Measurements from ENCODE around the gene KIAA0513. TPM values are rescaled to one million over a fixed set of nuclear protein-coding genes. Genes with fewer than 3 reads are reported as not detected.
"Not testable (repeated sequence)": the region's sequence is repeated elsewhere in the genome, so short reads cannot be mapped to it uniquely, and the experiment has no call there.

Gene KIAA0513
- total RNA-seq, 1 experiment from 2014 or later: 12.4 TPM

GRCh38 chr16:85114909-85115567 is 87.4 kb downstream of the KIAA0513 start:
- intact Hi-C loops (cut with micrococcal nuclease; ENCODE audit: unreplicated experiment): loop anchor here (10.0 kb wide), 1 partner anchor 120 kb away; no protein-coding TSS in a partner anchor
- Mint-ChIP-seq H3K27me3 (ENCODE audit: unreplicated experiment) (peaks cover 51% of the 10 kb centered on the region), H3K4me3 (ENCODE audit: low read depth, unreplicated experiment) (peak overlapping the region; percentile 43), H3K27ac (ENCODE audit: unreplicated experiment) (peak overlapping the region; percentile 33), H3K4me1 (ENCODE audit: low read depth, unreplicated experiment) (peaks cover 10% of the 10 kb centered on the region), H3K9me3 (ENCODE audit: low read depth, unreplicated experiment) (no peaks in the 10 kb centered on the region), H3K36me3 (ENCODE audit: insufficient read depth, unreplicated experiment) (peaks cover 5% of the 10 kb centered on the region)
- CTCF ChIA-PET: interaction anchor here (0.7 to 1.3 kb wide), 10 partner anchors 29 to 501 kb away, joined by 3 to 7 read pairs (median 3); no protein-coding TSS in a partner anchor
- peak; percentile 96 for DNase-seq
- peak; percentile 87 for TF ChIP-seq CTCF (IDR thresholded peaks at IDR 0.05; ENCODE audit: unreplicated experiment)
- no TSS peak for BruUV-seq (replicated peaks)

DNA sequence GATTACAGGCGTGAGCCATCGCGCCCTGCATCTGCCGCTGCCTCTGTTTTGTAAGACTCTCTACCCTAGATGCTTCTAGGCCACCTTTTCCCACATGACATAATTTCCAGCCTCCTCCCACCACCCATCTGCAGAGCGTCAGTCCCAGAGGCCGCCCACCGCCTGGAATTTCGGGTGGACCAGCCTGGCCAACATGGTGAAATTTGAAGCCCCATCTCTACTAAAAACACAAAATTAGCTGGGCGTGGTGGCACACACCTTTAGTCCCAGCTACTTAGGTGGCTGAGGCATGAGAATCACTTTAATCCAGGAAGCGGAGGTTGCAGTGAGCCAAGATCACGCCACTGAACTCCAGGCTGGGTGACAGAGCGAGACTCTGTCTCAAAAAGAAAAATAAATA is 89.8 kb downstream of the KIAA0513 start:
- CTCF ChIA-PET: no interaction called here
- no TSS peak for BruUV-seq (replicated peaks)
- no peaks in the 10 kb centered on the region for H3K36me3 Mint-ChIP-seq (ENCODE audit: insufficient read depth, unreplicated experiment)
- DNase-seq: no peak
- H3K27ac Mint-ChIP-seq (ENCODE audit: unreplicated experiment): no peak overlapping the region
- H3K4me3 Mint-ChIP-seq (ENCODE audit: low read depth, unreplicated experiment): no peak overlapping the region
- TF ChIP-seq CTCF (IDR thresholded peaks at IDR 0.05; ENCODE audit: unreplicated experiment): no peak
- peaks cover 30% of the 10 kb centered on the region for H3K27me3 Mint-ChIP-seq (ENCODE audit: unreplicated experiment)
- intact Hi-C loops (cut with micrococcal nuclease; ENCODE audit: unreplicated experiment): loop anchor here (10.0 kb wide), 1 partner anchor 117 kb away; no protein-coding TSS in a partner anchor
- H3K4me1 Mint-ChIP-seq (ENCODE audit: low read depth, unreplicated experiment): peaks cover 10% of the 10 kb centered on the region
- H3K9me3 Mint-ChIP-seq (ENCODE audit: low read depth, unreplicated experiment): no peaks in the 10 kb centered on the region

DNA sequence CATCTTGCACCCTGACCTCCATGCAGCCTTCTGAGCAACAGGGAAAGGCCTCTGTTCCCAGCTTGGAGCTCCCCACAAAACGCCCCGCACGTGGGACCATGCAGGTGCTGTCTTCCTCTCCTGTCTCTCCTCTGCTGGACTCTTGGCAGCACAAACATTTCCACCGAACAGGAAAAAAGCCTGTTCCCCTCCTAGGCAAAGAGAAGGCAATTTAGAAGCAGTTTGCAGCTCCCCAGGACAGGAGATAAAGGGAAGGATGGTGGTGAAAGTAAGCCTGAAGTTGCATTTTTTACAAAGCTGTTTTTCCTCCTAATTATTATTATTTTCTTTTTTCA is 92.4 kb downstream of the KIAA0513 start:
- CTCF ChIA-PET: no interaction called here
- no peak for TF ChIP-seq CTCF (IDR thresholded peaks at IDR 0.05; ENCODE audit: unreplicated experiment)
- BruUV-seq (replicated peaks): no TSS peak
- no peaks in the 10 kb centered on the region for H3K9me3 Mint-ChIP-seq (ENCODE audit: low read depth, unreplicated experiment)
- peaks cover 11% of the 10 kb centered on the region for H3K27me3 Mint-ChIP-seq (ENCODE audit: unreplicated experiment)
- H3K36me3 Mint-ChIP-seq (ENCODE audit: insufficient read depth, unreplicated experiment): no peaks in the 10 kb centered on the region
- no peak overlapping the region for H3K27ac Mint-ChIP-seq (ENCODE audit: unreplicated experiment)
- intact Hi-C loops (cut with micrococcal nuclease; ENCODE audit: unreplicated experiment): no loop called here
- H3K4me1 Mint-ChIP-seq (ENCODE audit: low read depth, unreplicated experiment): peaks cover 4% of the 10 kb centered on the region
- no peak overlapping the region for H3K4me3 Mint-ChIP-seq (ENCODE audit: low read depth, unreplicated experiment)
- DNase-seq: no peak

GRCh38 chr16:85123441-85123840 is 95.8 kb downstream of the KIAA0513 start:
- peaks cover 33% of the 10 kb centered on the region for H3K27me3 Mint-ChIP-seq (ENCODE audit: unreplicated experiment)
- H3K27ac Mint-ChIP-seq (ENCODE audit: unreplicated experiment); H3K4me3 Mint-ChIP-seq (ENCODE audit: low read depth, unreplicated experiment); H3K4me1 Mint-ChIP-seq (ENCODE audit: low read depth, unreplicated experiment); DNase-seq; BruUV-seq (replicated peaks); intact Hi-C loops (cut with micrococcal nuclease; ENCODE audit: unreplicated experiment); H3K36me3 Mint-ChIP-seq (ENCODE audit: insufficient read depth, unreplicated experiment); H3K9me3 Mint-ChIP-seq (ENCODE audit: low read depth, unreplicated experiment): not testable (repeated sequence)
- CTCF ChIA-PET: interaction anchor here (0.5 to 0.7 kb wide), 3 partner anchors 126 to 301 kb away, joined by 3 to 6 read pairs (median 3); no protein-coding TSS in a partner anchor

All from Calu3 (cell line).